Stimulated activated CD8-positive, alpha-beta memory T cell treated with anti-CD3 and anti-CD28 coated beads, Interleukin-15, amount 100 ng/mL, for 4 hours (primary cell): ENCODE data around the gene RAMAC.
"Not testable (repeated sequence)": the region's sequence is repeated elsewhere in the genome, so short reads cannot be mapped to it uniquely, and the experiment has no call there.

ENCODE experiments used
- DNase-seq, 2 donors: peaks; one replicate each; pipeline ENCODE4 v3.0.0-alpha.2; 2020; ENCODE audit warnings: low read depth in 2 of 2

RAMAC gene

DNA sequence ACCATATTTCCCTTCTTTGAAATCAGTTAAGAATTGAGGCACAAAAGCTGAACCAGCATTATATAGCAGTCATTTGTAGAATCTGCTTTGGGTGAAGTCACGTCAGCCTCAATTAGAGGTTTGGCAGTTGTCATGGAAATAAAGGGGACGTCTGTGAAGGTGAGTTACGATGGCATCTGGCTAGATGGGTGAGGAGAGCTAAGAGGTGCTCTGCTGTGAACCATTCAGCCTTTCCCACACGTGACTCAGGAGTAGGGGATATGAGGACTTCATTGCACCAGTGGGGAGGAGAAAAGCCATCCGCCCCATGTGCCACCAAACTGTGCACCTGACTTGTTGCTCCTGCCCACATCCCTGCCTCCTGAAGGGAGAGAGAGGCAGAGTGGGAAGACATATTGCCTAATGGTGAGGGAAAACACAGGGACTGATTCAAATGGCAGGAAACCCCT, 28.2 kb downstream of the RAMAC start:
- DNase-seq: no peak

DNA sequence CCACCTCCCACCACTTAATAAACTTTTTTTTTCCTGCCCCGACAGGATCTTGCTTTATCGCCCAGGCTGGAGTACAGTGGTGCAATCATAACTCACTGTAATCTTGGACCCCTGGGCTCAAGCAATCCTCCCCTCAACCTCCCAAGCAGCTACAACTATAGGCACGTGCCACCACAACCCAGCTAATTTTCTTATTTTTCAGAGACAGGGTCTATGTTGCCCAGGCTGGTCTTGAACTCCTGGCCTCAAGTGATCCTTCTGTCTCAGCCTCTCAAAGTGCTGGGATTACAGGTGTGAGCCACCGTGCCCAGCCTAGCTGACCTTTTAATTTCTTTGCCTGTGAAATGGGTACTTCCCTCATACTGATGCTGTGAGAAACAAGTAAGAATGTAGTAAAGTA, 29.4 kb downstream of the RAMAC start:
- DNase-seq: no peak

DNA sequence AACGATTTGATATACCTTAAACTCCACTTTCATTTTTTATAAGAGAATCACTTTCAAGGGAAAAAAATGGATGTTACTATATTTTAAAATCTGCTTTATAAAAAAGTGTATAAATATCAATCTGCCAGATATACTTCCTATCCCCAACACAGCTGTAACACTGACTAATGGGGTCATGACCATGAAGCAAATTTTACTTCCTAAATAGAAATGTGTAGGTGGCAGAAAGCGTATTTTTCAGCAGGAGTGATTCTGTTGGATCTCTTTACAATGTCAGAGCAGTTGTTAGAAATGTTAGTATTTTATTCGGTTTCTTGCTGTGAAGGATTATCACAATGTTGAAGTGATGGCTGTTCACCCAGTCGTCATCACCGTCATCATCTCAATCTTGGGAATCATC, 30.9 kb downstream of the RAMAC start:
- no peak for DNase-seq

DNA sequence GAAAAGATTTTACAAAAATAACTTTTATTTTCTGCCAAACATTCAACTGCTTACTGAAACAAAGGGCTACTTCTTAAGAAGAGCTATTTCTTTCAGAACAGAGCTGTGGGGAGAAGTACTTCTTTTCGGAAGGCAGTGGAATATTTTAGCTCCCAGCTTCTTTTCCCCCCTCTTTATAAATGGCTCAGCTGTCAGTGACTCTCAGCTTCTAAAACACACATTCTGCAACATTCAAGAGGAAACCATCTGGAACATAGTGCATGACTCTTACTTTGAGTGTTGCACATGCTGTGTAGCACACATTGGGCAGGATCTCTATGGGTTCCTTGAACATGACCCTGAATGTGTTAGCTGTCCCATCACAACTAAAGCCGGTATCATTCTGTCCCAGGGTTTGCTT, 32.4 kb downstream of the RAMAC start:
- DNase-seq: no peak

DNA sequence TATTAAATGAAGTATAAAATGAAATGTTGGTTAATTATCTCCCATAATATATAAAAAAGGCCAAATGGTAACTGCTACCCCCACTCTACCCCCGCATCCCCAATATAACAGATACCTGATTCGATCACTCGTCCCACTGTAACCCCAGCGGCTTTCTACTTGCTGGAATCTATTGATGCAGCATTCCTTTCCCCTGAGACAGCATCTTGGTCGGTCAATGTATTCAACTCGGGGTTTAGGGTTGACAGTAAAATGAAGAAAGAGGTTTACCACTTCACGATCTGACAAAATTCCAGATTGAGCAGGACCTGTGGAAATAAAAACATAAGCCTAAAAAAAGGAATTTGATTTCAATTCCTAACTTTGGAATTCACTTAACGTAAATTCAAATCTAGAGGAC, 44.0 kb downstream of the RAMAC start:
- DNase-seq: no peak

DNA sequence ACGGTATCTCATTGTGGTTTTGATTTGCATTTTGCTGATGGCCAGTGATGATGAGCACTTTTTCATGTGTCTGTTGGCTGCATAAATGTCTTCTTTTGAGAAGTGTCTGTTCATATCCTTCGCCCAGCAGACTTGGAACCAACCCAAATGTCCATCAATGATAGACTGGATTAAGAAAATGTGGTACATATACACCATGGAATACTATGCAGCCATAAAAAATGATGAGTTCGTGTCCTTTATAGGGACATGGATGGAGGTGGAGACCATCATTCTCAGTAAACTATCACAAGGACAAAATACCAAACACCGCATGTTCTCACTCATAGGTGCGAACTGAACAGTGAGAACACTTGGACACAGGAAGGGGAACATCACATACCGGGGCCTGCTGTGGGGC, 45.2 kb downstream of the RAMAC start:
- not testable (repeated sequence) for DNase-seq

DNA sequence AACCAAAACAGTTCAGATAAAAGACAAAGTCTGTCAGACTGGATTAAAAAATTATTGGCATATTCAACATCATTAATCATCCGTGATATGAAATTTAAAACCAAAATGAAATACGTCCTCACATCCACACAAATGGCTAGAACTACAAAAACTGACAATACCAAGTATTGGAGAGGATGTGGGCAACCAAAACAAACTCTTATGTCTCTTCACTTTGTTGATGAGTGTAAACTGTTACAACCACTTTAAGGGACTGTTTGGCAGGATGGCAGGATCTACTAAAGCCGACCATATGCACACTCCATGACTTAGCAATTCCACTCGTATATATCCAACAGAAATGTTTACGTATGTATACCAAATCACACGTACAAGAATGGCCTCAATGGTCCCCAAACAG, 50.2 kb downstream of the RAMAC start:
- DNase-seq: no peak

DNA sequence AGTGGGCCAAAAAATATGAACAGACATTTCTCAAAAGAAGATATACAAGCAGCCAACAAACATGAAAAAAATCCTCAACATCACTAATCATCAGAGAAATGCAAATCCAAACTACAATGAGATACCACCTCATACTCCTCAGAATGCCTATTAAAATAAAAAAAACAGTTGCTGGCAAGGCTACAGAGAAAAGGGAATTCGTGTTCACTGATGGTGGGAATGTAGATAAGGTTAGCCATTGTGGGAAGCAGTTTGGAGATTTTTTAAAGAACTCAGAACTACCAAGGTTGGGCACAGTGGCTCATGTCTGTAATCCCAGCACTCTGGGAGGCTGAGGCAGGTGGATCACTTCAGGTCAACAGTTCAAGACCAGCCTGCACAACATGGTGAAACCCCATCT, 53.2 kb downstream of the RAMAC start:
- no peak for DNase-seq
